OCI-LY1 (cell line): ENCODE data around the gene VRTN.

Experiments
- H2AFZ ChIP-seq: fragments of 200-600 bp; sonication (generic), shearing (Covaris generic); 2 replicates; pipeline ENCODE4 v1.6.0; 2014; ENCODE audit warnings: antibody characterized with exemption, mild to moderate bottlenecking, low read length
- H3F3A ChIP-seq: fragments of 200-600 bp; sonication (generic), shearing (Covaris generic); 2 replicates; pipeline ENCODE4 v1.6.0; 2014; ENCODE audit warnings: mild to moderate bottlenecking, antibody characterized with exemption, low read length, moderate library complexity; ENCODE audit not compliant: insufficient read depth
- H3K27ac ChIP-seq: fragments of 200-600 bp; sonication (generic); 2 replicates; pipeline ENCODE4 v1.5.1; 2014; ENCODE audit warnings: low read length, mixed run types, mild to moderate bottlenecking, low read depth; ENCODE audit not compliant: poor library complexity, severe bottlenecking
- H3K27me3 ChIP-seq: fragments of 200-600 bp; sonication (generic); 2 replicates; pipeline ENCODE4 v1.6.0; 2014; ENCODE audit warnings: antibody characterized with exemption, mild to moderate bottlenecking, low read length, moderate library complexity; ENCODE audit not compliant: insufficient read depth
- H3K36me3 ChIP-seq: fragments of 200-600 bp; sonication (generic); 2 replicates; pipeline ENCODE4 v1.6.1; 2014; ENCODE audit warnings: mild to moderate bottlenecking, antibody characterized with exemption, low read length, moderate library complexity, mixed read lengths; ENCODE audit not compliant: insufficient read depth
- H3K4me1 ChIP-seq: fragments of 200-600 bp; sonication (generic); 2 replicates; pipeline ENCODE4 v1.5.1; 2014; ENCODE audit warnings: mild to moderate bottlenecking, low read length, moderate library complexity; ENCODE audit not compliant: insufficient read depth, severe bottlenecking
- H3K4me2 ChIP-seq: fragments of 200-600 bp; sonication (generic), shearing (Covaris generic); 2 replicates; pipeline ENCODE4 v1.6.1; 2014; ENCODE audit warnings: low read length
- H3K4me3 ChIP-seq: fragments of 200-600 bp; sonication (generic); 2 replicates; pipeline ENCODE4 v1.5.1; 2014; ENCODE audit warnings: low read length, low read depth, mild to moderate bottlenecking, mixed read lengths; ENCODE audit not compliant: poor library complexity, severe bottlenecking
- H3K79me2 ChIP-seq: fragments of 200-600 bp; shearing (Covaris generic); 2 replicates; pipeline ENCODE4 v1.6.1; 2016; ENCODE audit warnings: mixed run types, low read length, mixed read lengths; ENCODE audit not compliant: insufficient read depth
- H3K9ac ChIP-seq: fragments of 200-600 bp; sonication (generic), shearing (Covaris generic); 2 replicates; pipeline ENCODE4 v1.6.1; 2014; ENCODE audit warnings: mild to moderate bottlenecking, low read length, mixed read lengths
- H3K9me2 ChIP-seq: fragments of 200-600 bp; sonication (generic), shearing (Covaris generic); 2 replicates; pipeline ENCODE4 v1.6.1; 2014; ENCODE audit warnings: low read depth, mild to moderate bottlenecking, low read length, mixed read lengths
- H3K9me3 ChIP-seq: fragments of 200-600 bp; shearing (Covaris generic); 2 replicates; pipeline ENCODE4 v1.6.1; 2014; ENCODE audit warnings: low read length, mixed read lengths
- H4K20me1 ChIP-seq: fragments of 200-600 bp; sonication (generic), shearing (Covaris generic); 2 replicates; pipeline ENCODE4 v1.6.0; 2016; ENCODE audit warnings: mild to moderate bottlenecking, low read length; ENCODE audit not compliant: insufficient read depth
- EZH2 ChIP-seq: fragments of 200-600 bp; sonication (generic), shearing (Covaris generic); IDR thresholded peaks from 2 replicates; pipeline ENCODE4 v1.8.0; 2017; ENCODE audit warnings: borderline replicate concordance, mixed run types, mild to moderate bottlenecking, antibody characterized with exemption, low read length, moderate library complexity, mixed read lengths
- TF ChIP-seq, protein P1 (sequence below): fragments of 200-600 bp; sonication (generic), shearing (Covaris generic); IDR thresholded peaks from 2 replicates; pipeline ENCODE4 v1.5.1; 2017; ENCODE audit warnings: mild to moderate bottlenecking, antibody characterized with exemption, low read length, moderate library complexity, mixed read lengths

Gene VRTN

DNA sequence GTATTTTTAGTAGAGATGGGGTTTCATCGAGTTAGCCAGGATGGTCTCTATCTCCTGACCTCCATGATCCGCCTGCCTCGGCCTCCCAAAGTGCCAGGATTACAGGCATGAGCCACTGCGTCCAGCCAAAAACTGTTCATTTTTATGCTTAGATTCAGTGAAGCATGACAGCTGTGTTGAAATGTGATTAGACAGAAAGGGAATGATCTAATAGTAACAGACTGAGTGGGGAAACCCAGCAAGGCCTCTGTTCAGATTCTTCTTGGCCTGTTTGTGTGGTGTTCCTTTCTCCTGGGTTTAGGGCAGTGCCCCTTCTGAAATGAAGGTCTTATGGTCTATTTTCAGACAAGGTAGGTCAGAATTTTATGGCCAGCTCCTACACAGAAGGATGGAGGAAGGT, 33.7 kb upstream of the VRTN start:
- no peaks in the 10 kb centered on the region for H3K9me3 ChIP-seq
- H3K36me3 ChIP-seq = no peaks in the 10 kb centered on the region
- no peaks in the 10 kb centered on the region for H3K79me2 ChIP-seq
- no peaks in the 10 kb centered on the region for H3K4me1 ChIP-seq
- H3K27ac ChIP-seq = no peak overlapping the region
- no peak overlapping the region for H3K9ac ChIP-seq
- H3K9me2 ChIP-seq = no peaks in the 10 kb centered on the region
- no peak overlapping the region for H3K4me2 ChIP-seq
- H3K4me3 ChIP-seq = no peak overlapping the region
- TF ChIP-seq, protein P1, sequence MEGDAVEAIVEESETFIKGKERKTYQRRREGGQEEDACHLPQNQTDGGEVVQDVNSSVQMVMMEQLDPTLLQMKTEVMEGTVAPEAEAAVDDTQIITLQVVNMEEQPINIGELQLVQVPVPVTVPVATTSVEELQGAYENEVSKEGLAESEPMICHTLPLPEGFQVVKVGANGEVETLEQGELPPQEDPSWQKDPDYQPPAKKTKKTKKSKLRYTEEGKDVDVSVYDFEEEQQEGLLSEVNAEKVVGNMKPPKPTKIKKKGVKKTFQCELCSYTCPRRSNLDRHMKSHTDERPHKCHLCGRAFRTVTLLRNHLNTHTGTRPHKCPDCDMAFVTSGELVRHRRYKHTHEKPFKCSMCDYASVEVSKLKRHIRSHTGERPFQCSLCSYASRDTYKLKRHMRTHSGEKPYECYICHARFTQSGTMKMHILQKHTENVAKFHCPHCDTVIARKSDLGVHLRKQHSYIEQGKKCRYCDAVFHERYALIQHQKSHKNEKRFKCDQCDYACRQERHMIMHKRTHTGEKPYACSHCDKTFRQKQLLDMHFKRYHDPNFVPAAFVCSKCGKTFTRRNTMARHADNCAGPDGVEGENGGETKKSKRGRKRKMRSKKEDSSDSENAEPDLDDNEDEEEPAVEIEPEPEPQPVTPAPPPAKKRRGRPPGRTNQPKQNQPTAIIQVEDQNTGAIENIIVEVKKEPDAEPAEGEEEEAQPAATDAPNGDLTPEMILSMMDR = no peak
- TF ChIP-seq EZH2 = no peak
- no peak overlapping the region for H2AFZ ChIP-seq
- no peaks in the 10 kb centered on the region for H3F3A ChIP-seq
- no peaks in the 10 kb centered on the region for H3K27me3 ChIP-seq
- H4K20me1 ChIP-seq = no peaks in the 10 kb centered on the region

- Histone ChIP-seq H3K27ac (no peak overlapping the region), H2AFZ (no peak overlapping the region), H3K79me2 (no peaks in the 10 kb centered on the region), H3K9me2 (no peaks in the 10 kb centered on the region), H3K36me3 (no peaks in the 10 kb centered on the region), H4K20me1 (no peaks in the 10 kb centered on the region), H3K9me3 (no peaks in the 10 kb centered on the region), H3K4me3 (no peak overlapping the region), H3K27me3 (no peaks in the 10 kb centered on the region), H3K4me1 (no peaks in the 10 kb centered on the region), H3F3A (no peaks in the 10 kb centered on the region), H3K9ac (no peak overlapping the region), H3K4me2 (no peak overlapping the region)
- no peak for TF ChIP-seq EZH2
- TF ChIP-seq, protein P1 = peak; percentile 68
Measured at GRCh38 chr14:74324931-74325361, 23.3 kb upstream of the VRTN start.

- Histone ChIP-seq H3K27me3 (no peaks in the 10 kb centered on the region), H3K79me2 (no peaks in the 10 kb centered on the region), H3K36me3 (no peaks in the 10 kb centered on the region), H3F3A (no peaks in the 10 kb centered on the region), H2AFZ (no peak overlapping the region), H3K4me3 (no peak overlapping the region), H3K9me2 (no peaks in the 10 kb centered on the region), H3K9me3 (no peaks in the 10 kb centered on the region), H3K4me2 (no peak overlapping the region), H3K27ac (no peak overlapping the region), H3K9ac (no peak overlapping the region), H4K20me1 (no peaks in the 10 kb centered on the region), H3K4me1 (no peaks in the 10 kb centered on the region)
- TF ChIP-seq, protein P1 = no peak
- no peak for TF ChIP-seq EZH2
Measured at GRCh38 chr14:74325446-74325845, 22.8 kb upstream of the VRTN start.
